ENCODE data around the gene SLC35A2.

GRCh38 chrX:48913605-48914366 lies 2.3 kb upstream of the SLC35A2 start:
- no peak for TF ChIP-seq CTCF (IDR thresholded peaks at IDR 0.05)
- TF ChIP-seq POLR2AphosphoS5 (IDR thresholded peaks at IDR 0.05), result no peak
- no peak for TF ChIP-seq POLR2A (IDR thresholded peaks at IDR 0.05)
- no peak for TF ChIP-seq EP300 (IDR thresholded peaks at IDR 0.05)
